Measurements from ENCODE around the gene IL13.
"Not testable (repeated sequence)": the region's sequence is repeated elsewhere in the genome, so short reads cannot be mapped to it uniquely, and the experiment has no call there.

The IL13 gene

GRCh38 chr5:132688536-132689339, 30.8 kb downstream of the IL13 start:
- H3K4me3 Mint-ChIP-seq: peak overlapping the region; percentile 43
- H3K36me3 Mint-ChIP-seq: peaks cover 7% of the 10 kb centered on the region
- H3K9me3 Mint-ChIP-seq: no peaks in the 10 kb centered on the region
- H3K27me3 Mint-ChIP-seq: no peaks in the 10 kb centered on the region
- peaks cover 33% of the 10 kb centered on the region for H3K4me1 Mint-ChIP-seq
- H3K27ac Mint-ChIP-seq: peak overlapping the region; percentile 68

GRCh38 chr5:132689513-132689912, 31.5 kb downstream of the IL13 start:
- Mint-ChIP-seq H3K9me3 (no peaks in the 10 kb centered on the region), H3K4me1 (peaks cover 33% of the 10 kb centered on the region), H3K27ac (no peak overlapping the region), H3K4me3 (no peak overlapping the region), H3K27me3 (no peaks in the 10 kb centered on the region), H3K36me3 (peaks cover 7% of the 10 kb centered on the region)

- peaks cover 7% of the 10 kb centered on the region for H3K36me3 Mint-ChIP-seq
- no peaks in the 10 kb centered on the region for H3K9me3 Mint-ChIP-seq
- no peak overlapping the region for H3K4me3 Mint-ChIP-seq
- H3K4me1 Mint-ChIP-seq: peaks cover 28% of the 10 kb centered on the region
- no peak overlapping the region for H3K27ac Mint-ChIP-seq
- H3K27me3 Mint-ChIP-seq: no peaks in the 10 kb centered on the region
Observed at GRCh38 chr5:132690156-132690555, 32.2 kb downstream of the IL13 start.

GRCh38 chr5:132691755-132692631, 34.0 kb downstream of the IL13 start:
- not testable (repeated sequence) for H3K9me3 Mint-ChIP-seq, H3K27me3 Mint-ChIP-seq, H3K4me3 Mint-ChIP-seq, H3K36me3 Mint-ChIP-seq
- peaks cover 27% of the 10 kb centered on the region for H3K4me1 Mint-ChIP-seq
- H3K27ac Mint-ChIP-seq: peak overlapping the region; percentile 10

- H3K4me3 Mint-ChIP-seq: no peak overlapping the region
- H3K27me3 Mint-ChIP-seq: no peaks in the 10 kb centered on the region
- H3K27ac Mint-ChIP-seq: no peak overlapping the region
- H3K36me3 Mint-ChIP-seq: peaks cover 6% of the 10 kb centered on the region
- no peaks in the 10 kb centered on the region for H3K9me3 Mint-ChIP-seq
- H3K4me1 Mint-ChIP-seq: peaks cover 27% of the 10 kb centered on the region
Observed at GRCh38 chr5:132692632-132692967, 34.6 kb downstream of the IL13 start.

- H3K4me1 Mint-ChIP-seq: peaks cover 6% of the 10 kb centered on the region
- peaks cover 18% of the 10 kb centered on the region for H3K36me3 Mint-ChIP-seq
- no peaks in the 10 kb centered on the region for H3K9me3 Mint-ChIP-seq
- no peak overlapping the region for H3K27ac Mint-ChIP-seq
- no peak overlapping the region for H3K4me3 Mint-ChIP-seq
- no peaks in the 10 kb centered on the region for H3K27me3 Mint-ChIP-seq
Observed at GRCh38 chr5:132695956-132696355, 38.0 kb downstream of the IL13 start.

GRCh38 chr5:132704875-132705274, 46.9 kb downstream of the IL13 start:
- Mint-ChIP-seq H3K27me3 (no peaks in the 10 kb centered on the region), H3K4me3 (no peak overlapping the region), H3K4me1 (no peaks in the 10 kb centered on the region), H3K9me3 (no peaks in the 10 kb centered on the region), H3K36me3 (peaks cover 19% of the 10 kb centered on the region), H3K27ac (no peak overlapping the region)

GRCh38 chr5:132708645-132709044, 50.7 kb downstream of the IL13 start:
- no peaks in the 10 kb centered on the region for H3K9me3 Mint-ChIP-seq
- no peaks in the 10 kb centered on the region for H3K4me1 Mint-ChIP-seq
- H3K36me3 Mint-ChIP-seq: peaks cover 9% of the 10 kb centered on the region
- no peaks in the 10 kb centered on the region for H3K27me3 Mint-ChIP-seq
- H3K27ac Mint-ChIP-seq: no peak overlapping the region
- H3K4me3 Mint-ChIP-seq: no peak overlapping the region

Data from activated naive CD4-positive, alpha-beta T cell treated with anti-CD3 and anti-CD28 coated beads, Interleukin-2, amount 50 U/mL, for 24 hours (primary cell).